Upper lobe of right lung (tissue), 1 donor: ENCODE measurements around the gene SRSF5. TPM values are rescaled to one million over a fixed set of nuclear protein-coding genes. Genes with fewer than 3 reads are reported as not detected.

Experiments
- ATAC-seq: fragments of 200-7000 bp; cut with Tn5 transposase; one replicate; pipeline ENCODE4 v1.9.1; 2020; ENCODE audit warnings: mild to moderate bottlenecking, moderate library complexity
- DNase-seq: peaks from one replicate; pipeline ENCODE4 v3.0.0-alpha.2; 2020
- H3K27ac ChIP-seq: fragments of 200-600 bp; one replicate; pipeline ENCODE4 v1.8.0; 2022
- H3K27me3 ChIP-seq: fragments of 200-600 bp; one replicate; pipeline ENCODE4 v1.8.0; 2022; ENCODE audit warnings: mild to moderate bottlenecking
- H3K36me3 ChIP-seq: fragments of 200-600 bp; one replicate; pipeline ENCODE4 v1.8.0; 2022
- H3K4me1 ChIP-seq: fragments of 200-600 bp; one replicate; pipeline ENCODE4 v1.8.0; 2022
- H3K4me3 ChIP-seq: fragments of 200-600 bp; one replicate; pipeline ENCODE4 v1.8.0; 2022; ENCODE audit warnings: mild to moderate bottlenecking
- H3K9me3 ChIP-seq: fragments of 200-600 bp; one replicate; pipeline ENCODE4 v1.8.0; 2022
- intact Hi-C: fragments of 100-400 bp; cut with DNase I; formaldehyde crosslinking; loops from one replicate; pipeline ENCODE4 v1.11.0; 2022
- total RNA-seq: library from RNA; stranded (reverse); fragmentation: NEBNext Ultra II Directional; extraction: Animal tissue kit (Norgen Biotek cat#: 25700); gene quantifications from one replicate; pipeline ENCODE4 v1.2.1, GENCODE V29; 2021
- TF ChIP-seq, protein P1 (sequence below): fragments of 200-600 bp; IDR thresholded peaks from one replicate; pipeline ENCODE4 v1.8.0; 2022; ENCODE audit warnings: antibody characterized with exemption
- donor health status: DM: no; HTN: yes; CAD: no; lungs with severe emphysema.

The SRSF5 gene
- total RNA-seq, 1 donor from 2014 or later: 287 TPM

DNA sequence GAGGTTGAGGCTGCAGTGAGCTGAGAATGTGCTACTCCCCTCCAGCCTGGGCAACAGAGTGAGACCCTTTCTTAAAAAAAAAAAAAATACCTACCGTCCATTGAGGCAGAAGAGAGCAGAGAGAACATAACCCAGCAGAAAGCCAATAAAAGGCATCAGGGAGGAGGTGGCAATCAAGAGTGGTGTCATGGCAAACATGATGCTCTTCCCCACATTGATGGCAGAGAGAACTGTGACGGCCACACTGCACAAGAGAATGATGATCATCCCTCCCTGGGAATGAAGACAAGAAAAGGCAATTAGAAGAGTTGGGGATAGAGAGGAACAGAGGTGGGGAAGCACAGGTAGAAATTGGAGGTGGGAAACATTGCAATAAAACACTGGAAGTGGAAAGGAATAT, 12.1 kb downstream of the SRSF5 start:
- Histone ChIP-seq H3K27ac (no peak overlapping the region), H3K27me3 (no peaks in the 10 kb centered on the region), H3K36me3 (peaks cover 71% of the 10 kb centered on the region), H3K4me1 (no peaks in the 10 kb centered on the region), H3K4me3 (no peak overlapping the region), H3K9me3 (no peaks in the 10 kb centered on the region)
- DNase-seq (no peak), ATAC-seq (no peak)
- TF ChIP-seq, protein P1, sequence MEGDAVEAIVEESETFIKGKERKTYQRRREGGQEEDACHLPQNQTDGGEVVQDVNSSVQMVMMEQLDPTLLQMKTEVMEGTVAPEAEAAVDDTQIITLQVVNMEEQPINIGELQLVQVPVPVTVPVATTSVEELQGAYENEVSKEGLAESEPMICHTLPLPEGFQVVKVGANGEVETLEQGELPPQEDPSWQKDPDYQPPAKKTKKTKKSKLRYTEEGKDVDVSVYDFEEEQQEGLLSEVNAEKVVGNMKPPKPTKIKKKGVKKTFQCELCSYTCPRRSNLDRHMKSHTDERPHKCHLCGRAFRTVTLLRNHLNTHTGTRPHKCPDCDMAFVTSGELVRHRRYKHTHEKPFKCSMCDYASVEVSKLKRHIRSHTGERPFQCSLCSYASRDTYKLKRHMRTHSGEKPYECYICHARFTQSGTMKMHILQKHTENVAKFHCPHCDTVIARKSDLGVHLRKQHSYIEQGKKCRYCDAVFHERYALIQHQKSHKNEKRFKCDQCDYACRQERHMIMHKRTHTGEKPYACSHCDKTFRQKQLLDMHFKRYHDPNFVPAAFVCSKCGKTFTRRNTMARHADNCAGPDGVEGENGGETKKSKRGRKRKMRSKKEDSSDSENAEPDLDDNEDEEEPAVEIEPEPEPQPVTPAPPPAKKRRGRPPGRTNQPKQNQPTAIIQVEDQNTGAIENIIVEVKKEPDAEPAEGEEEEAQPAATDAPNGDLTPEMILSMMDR: no peak
- intact Hi-C loops: no loop called here

DNA sequence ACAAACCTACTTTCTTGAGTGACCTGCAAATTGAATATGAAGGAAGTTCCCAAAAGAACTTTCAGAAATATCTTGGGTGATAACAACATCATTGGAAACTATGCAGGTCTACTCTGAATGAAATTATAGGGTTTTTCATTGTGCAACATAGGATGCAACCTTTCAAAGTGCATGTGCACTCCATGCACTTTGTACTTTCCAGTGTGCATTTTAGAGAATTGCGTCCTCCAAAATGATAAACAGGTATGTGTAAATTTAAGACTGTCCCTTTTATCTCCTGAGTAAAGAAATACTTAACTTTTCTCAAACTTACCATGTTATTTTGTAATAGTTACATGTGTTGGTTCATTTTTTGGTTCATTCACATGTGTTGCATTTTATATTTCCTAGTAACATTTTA, 13.2 kb downstream of the SRSF5 start:
- intact Hi-C loops: no loop called here
- Histone ChIP-seq H3K27me3 (no peaks in the 10 kb centered on the region), H3K36me3 (peaks cover 61% of the 10 kb centered on the region), H3K9me3 (no peaks in the 10 kb centered on the region), H3K4me3 (no peak overlapping the region), H3K27ac (no peak overlapping the region), H3K4me1 (no peaks in the 10 kb centered on the region)
- ATAC-seq (no peak), DNase-seq (no peak)
- TF ChIP-seq, protein P1: no peak

DNA sequence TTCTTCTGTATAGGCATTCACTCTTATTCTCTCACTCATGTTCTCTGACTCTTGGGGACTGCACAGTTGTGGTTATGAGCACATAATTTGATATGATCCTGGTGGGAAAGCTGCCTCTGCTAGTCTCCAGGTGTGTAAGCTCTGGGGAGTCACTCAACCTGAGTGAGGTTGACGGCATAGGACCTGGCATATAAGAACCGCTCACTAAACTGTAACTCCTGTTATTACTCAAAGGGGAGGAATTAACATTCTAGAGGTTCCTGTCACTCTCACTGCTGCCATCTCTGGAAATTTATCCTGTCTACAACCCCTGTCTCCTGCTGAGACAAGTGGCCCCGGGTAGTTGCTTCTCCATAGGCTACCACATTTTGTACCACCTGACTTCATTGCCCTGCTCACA, 14.0 kb downstream of the SRSF5 start:
- no peak for DNase-seq
- Histone ChIP-seq H3K9me3 (no peaks in the 10 kb centered on the region), H3K27ac (no peak overlapping the region), H3K36me3 (peaks cover 54% of the 10 kb centered on the region), H3K4me1 (no peaks in the 10 kb centered on the region), H3K4me3 (no peak overlapping the region), H3K27me3 (no peaks in the 10 kb centered on the region)
- intact Hi-C loops: no loop called here
- ATAC-seq: no peak
- TF ChIP-seq, protein P1: no peak

DNA sequence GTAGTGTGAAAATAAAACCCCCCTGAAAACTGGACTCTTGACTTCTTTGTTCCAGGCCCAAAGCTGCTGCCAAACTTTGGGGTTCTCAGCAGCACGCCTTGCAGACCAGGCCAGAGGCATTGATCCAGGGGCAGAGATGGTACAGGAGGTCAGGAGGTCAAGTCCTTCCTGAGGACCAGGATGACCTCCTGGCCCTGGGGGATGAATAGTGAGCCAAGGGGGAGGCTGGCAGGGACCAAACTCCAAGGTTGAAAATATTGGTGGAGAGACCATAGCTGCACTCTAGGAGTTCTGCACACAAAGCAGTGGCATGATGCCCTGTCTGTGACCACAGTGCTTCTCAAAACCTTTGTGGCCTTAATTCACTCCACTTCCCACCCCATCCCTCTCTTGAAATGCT, 18.0 kb downstream of the SRSF5 start:
- Histone ChIP-seq H3K27ac (no peak overlapping the region), H3K36me3 (peaks cover 22% of the 10 kb centered on the region), H3K9me3 (no peaks in the 10 kb centered on the region), H3K4me1 (no peaks in the 10 kb centered on the region), H3K27me3 (no peaks in the 10 kb centered on the region), H3K4me3 (no peak overlapping the region)
- no peak for DNase-seq
- intact Hi-C loops: no loop called here
- no peak for ATAC-seq
- TF ChIP-seq, protein P1: no peak

DNA sequence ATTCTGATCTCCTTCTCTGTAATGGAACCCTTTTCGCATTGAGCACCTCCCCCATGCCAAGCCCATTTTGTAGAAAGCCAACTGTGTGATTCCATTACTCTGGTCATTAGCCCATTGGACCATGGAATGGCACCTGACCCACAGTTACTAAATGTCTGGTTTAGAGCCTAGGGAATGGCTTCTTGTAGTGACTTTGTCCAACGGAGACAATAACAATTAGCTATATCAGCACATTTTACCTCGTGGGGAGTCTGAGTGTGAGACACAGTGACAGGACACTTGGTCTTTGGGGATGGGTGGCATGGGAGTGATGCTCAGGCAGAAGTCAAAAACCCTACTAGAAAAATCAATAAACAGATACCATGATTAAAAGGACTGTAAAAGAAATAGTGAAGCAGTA, 19.7 kb downstream of the SRSF5 start:
- intact Hi-C loops: no loop called here

More for the DNA sequence above, 19.7 kb downstream of the SRSF5 start:
- Histone ChIP-seq H3K4me3 (no peak overlapping the region), H3K4me1 (no peaks in the 10 kb centered on the region), H3K9me3 (no peaks in the 10 kb centered on the region), H3K27me3 (no peaks in the 10 kb centered on the region), H3K27ac (no peak overlapping the region), H3K36me3 (peaks cover 5% of the 10 kb centered on the region)
- ATAC-seq: no peak
- TF ChIP-seq, protein P1: no peak
- no peak for DNase-seq
